ENCODE results near the gene MBOAT7. TPM values are rescaled to one million over a fixed set of nuclear protein-coding genes. Genes with fewer than 3 reads are reported as not detected.
"Not testable (repeated sequence)": the region's sequence is repeated elsewhere in the genome, so short reads cannot be mapped to it uniquely, and the experiment has no call there.

MBOAT7 gene
- 10 to 100 TPM; 49.0 to 52.2 TPM for total RNA-seq

GRCh38 chr19:54189145-54189734 is at the start of gene MBOAT7:
Gene MBOAT7 (minus strand): TSS chr19:54189580. CDS start chr19:54188508, 1,072 bp downstream.
- Mint-ChIP-seq H3K27me3 (no peaks in the 10 kb centered on the region), H3K9me3 (no peaks in the 10 kb centered on the region), H3K36me3 (peaks cover 10% of the 10 kb centered on the region), H3K27ac (peak within 1 kb of the TSS; percentile 97), H3K4me1 (peaks cover 22% of the 10 kb centered on the region), H3K4me3 (peak within 1 kb of the TSS; percentile 93)
- POLR2A ChIA-PET = interaction anchor here (0.6 to 6.7 kb wide), 17 partner anchors 11 to 1465 kb away, joined by 3 to 106 read pairs (median 5); partner anchors contain the start of genes CNOT3, LENG1, LENG8 and RPS9
- ATAC-seq (ENCODE audit: low read depth) = peak; percentile 5
- no peak for DNase-seq

DNA sequence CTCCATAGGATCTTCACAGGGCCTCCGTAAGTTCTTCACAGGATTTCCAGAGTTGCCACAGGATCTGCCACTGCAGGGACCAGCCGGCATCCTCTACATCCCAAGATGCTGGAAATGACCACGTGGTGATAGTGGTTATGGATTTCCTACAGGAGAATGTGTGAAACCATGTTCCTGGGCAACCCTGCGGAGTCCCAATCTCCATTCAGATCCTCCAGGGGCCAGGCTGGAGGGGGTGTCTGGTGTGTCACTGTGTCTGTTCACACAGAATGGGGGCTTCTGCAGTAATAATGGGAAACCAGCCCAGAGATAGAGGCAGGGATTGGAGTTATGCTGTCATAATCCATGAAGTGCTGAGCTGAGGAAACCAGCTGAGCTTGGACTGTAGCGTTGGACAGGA is 44.6 kb upstream of the MBOAT7 start:
- Mint-ChIP-seq H3K27me3 (peaks cover 38% of the 10 kb centered on the region), H3K4me3 (no peak overlapping the region), H3K36me3 (no peaks in the 10 kb centered on the region), H3K27ac (no peak overlapping the region), H3K9me3 (no peaks in the 10 kb centered on the region), H3K4me1 (peaks cover 3% of the 10 kb centered on the region)
- DNase-seq = no peak
- POLR2A ChIA-PET = no interaction called here
- no peak for ATAC-seq (ENCODE audit: low read depth)

DNA sequence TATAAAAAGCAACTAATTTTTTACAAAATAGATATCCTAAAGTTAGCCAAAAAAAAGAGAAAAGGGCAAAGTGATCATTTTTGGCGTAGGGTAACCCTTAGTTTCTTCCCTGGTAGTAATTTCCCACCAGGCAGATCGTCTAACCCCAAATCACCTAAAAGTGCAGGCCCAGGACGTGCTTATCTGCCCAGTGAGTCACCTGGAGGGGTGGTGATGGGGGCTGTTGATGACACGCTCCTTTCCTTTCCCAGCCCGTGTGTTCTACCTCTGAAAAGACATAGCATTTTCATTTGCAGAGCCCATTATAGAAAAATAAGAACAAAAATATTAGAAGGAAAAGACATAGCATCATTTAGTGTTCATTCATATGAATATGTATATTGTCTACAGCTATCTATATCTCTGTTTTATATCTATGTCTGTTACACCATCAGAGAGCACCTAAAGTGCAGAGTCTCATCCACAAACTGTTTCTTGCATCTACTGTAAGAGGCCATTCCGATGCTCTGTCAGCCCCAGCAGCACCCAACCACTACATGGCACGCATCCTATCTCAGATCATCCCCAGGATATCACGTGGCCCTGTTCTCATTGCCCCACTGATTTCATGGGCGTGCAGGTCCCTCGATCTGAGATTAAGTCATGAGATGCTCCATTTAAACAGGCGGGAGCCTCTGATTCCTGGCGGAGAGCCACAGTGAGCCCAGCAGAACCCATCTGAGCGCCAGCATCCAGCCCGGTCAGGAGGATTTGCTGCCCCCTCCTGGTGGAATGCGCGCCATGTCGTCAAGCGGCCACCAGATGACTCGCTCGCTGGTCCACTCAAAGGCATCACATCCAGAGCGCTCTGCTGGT is 41.9 kb upstream of the MBOAT7 start:
- H3K4me1 Mint-ChIP-seq = peaks cover 3% of the 10 kb centered on the region
- H3K4me3 Mint-ChIP-seq = no peak overlapping the region
- ATAC-seq (ENCODE audit: low read depth) = peak; percentile 95
- H3K27ac Mint-ChIP-seq = no peak overlapping the region
- DNase-seq = peak; percentile 87
- H3K9me3 Mint-ChIP-seq = peaks cover 2% of the 10 kb centered on the region
- POLR2A ChIA-PET = no interaction called here
- peaks cover 36% of the 10 kb centered on the region for H3K27me3 Mint-ChIP-seq
- H3K36me3 Mint-ChIP-seq = no peaks in the 10 kb centered on the region

DNA sequence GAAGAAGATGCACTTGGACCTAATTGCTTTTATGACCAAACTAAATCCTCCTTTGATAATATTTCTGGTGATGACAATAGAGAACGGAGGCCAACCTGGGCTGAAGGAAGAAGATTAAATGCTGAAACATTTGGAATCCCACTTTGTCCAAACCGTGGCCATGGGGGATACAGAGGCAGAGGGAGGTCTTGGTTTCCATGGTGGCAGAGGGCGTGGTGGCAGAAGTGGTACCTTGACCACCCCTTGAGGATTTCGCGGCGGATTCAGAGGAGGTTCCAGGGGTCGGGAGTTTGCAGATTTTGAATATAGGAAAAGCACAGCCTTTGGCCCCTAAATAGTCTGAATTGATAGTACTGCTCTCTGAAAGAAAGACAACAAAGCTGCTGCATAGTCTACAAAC is 40.7 kb upstream of the MBOAT7 start:
- Mint-ChIP-seq H3K4me1 (peaks cover 3% of the 10 kb centered on the region), H3K36me3 (no peaks in the 10 kb centered on the region), H3K27ac (no peak overlapping the region), H3K27me3 (peaks cover 40% of the 10 kb centered on the region), H3K4me3 (no peak overlapping the region), H3K9me3 (peaks cover 2% of the 10 kb centered on the region)
- POLR2A ChIA-PET = interaction anchor here (0.7 kb wide), 1 partner anchor 80 kb away, joined by 5 read pairs; no protein-coding TSS in a partner anchor
- ATAC-seq (ENCODE audit: low read depth) (no peak), DNase-seq (no peak)

DNA sequence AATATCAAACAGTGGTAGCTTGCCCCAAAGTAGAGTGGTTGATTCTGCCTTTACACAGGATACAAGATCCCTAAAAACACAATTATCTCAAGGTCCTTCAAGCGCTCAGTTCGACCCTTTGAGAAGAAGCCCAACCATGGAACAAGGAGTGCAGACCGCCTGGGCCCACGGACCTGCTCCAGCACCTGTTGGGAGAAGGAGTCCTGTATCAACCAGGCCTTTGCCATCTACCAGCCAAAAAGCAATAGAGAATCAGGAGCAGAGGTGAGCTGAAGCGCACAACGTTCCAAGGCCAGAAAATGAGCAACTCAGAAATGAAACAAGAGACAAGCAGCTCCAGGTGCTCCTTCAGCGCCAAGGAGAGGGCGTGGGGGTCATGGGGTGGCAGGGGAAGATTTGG is 39.8 kb upstream of the MBOAT7 start:
- Mint-ChIP-seq H3K27ac (no peak overlapping the region), H3K27me3 (peaks cover 34% of the 10 kb centered on the region), H3K4me1 (peaks cover 3% of the 10 kb centered on the region), H3K9me3 (peaks cover 2% of the 10 kb centered on the region), H3K36me3 (no peaks in the 10 kb centered on the region), H3K4me3 (no peak overlapping the region)
- DNase-seq (no peak), ATAC-seq (ENCODE audit: low read depth) (no peak)
- POLR2A ChIA-PET = interaction anchor here (0.7 kb wide), 1 partner anchor 242 kb away, joined by 4 read pairs; no protein-coding TSS in a partner anchor

- not testable (repeated sequence) for H3K27ac Mint-ChIP-seq
These were observed 35.2 kb upstream of the MBOAT7 start for GRCh38 chr19:54224619-54225018.

DNA sequence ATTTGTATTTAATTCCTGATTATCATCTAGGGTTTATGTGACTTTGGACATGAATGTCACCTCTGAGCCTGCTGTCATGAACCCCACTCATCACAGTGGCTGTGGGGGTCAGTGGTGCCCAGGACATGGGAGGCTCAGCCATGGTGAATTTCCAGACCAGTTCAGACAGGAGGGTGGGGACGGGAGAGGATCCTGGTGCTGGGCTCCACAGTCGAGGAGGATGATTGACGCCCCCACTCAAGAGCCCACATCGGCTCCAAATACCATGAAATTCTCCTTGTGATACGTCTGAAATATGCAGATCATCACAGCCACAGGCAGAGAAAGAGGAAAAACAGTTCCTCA is 34.5 kb upstream of the MBOAT7 start:
- ATAC-seq (ENCODE audit: low read depth); DNase-seq; POLR2A ChIA-PET; H3K4me1 Mint-ChIP-seq; H3K36me3 Mint-ChIP-seq; H3K9me3 Mint-ChIP-seq; H3K4me3 Mint-ChIP-seq; H3K27ac Mint-ChIP-seq: not testable (repeated sequence)
- peaks cover 22% of the 10 kb centered on the region for H3K27me3 Mint-ChIP-seq

More at GRCh38 chr19:54224619-54225018, 35.2 kb upstream of the MBOAT7 start:
- not testable (repeated sequence) for H3K4me1 Mint-ChIP-seq; H3K9me3 Mint-ChIP-seq; DNase-seq; H3K4me3 Mint-ChIP-seq; H3K36me3 Mint-ChIP-seq; ATAC-seq (ENCODE audit: low read depth)
- H3K27me3 Mint-ChIP-seq = peaks cover 24% of the 10 kb centered on the region
- POLR2A ChIA-PET = interaction anchor here (1.0 kb wide), 1 partner anchor 34 kb away, joined by 3 read pairs; no protein-coding TSS in a partner anchor

DNA sequence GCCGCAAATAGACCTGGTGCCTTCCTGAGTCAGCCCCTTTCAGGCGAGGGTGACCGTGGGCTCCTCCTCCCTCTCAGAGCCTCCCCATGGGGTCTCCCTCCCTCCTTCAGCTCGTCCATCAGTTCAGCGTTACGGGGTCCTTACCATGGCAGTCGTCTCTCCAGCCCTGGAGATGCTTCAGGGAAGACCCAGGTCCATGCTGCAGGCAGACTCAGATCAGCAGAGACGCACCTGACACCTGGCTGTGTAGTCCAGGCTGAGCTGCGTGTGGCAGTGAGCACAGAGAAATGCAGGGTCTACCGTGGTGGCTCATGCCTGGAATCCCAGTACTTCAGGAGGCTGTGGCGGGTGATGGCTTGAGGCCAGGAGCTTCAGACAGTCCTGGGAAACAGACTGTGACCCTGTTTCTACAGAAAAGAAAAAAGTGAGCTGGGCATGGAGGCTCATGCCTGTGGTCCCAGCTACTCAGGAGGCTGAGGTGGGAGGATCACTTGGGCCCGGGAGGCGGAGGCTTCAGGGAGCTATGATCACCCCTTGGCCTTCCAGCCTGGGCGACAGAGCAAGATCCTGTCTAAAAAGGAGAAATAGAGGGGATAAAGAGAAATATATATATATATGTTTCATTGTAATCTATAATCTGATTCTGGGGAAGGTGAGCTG is 34.0 kb upstream of the MBOAT7 start:
- POLR2A ChIA-PET; H3K4me3 Mint-ChIP-seq; ATAC-seq (ENCODE audit: low read depth); H3K36me3 Mint-ChIP-seq; H3K27ac Mint-ChIP-seq; DNase-seq; H3K4me1 Mint-ChIP-seq; H3K9me3 Mint-ChIP-seq: not testable (repeated sequence)
- H3K27me3 Mint-ChIP-seq = peaks cover 22% of the 10 kb centered on the region

DNA sequence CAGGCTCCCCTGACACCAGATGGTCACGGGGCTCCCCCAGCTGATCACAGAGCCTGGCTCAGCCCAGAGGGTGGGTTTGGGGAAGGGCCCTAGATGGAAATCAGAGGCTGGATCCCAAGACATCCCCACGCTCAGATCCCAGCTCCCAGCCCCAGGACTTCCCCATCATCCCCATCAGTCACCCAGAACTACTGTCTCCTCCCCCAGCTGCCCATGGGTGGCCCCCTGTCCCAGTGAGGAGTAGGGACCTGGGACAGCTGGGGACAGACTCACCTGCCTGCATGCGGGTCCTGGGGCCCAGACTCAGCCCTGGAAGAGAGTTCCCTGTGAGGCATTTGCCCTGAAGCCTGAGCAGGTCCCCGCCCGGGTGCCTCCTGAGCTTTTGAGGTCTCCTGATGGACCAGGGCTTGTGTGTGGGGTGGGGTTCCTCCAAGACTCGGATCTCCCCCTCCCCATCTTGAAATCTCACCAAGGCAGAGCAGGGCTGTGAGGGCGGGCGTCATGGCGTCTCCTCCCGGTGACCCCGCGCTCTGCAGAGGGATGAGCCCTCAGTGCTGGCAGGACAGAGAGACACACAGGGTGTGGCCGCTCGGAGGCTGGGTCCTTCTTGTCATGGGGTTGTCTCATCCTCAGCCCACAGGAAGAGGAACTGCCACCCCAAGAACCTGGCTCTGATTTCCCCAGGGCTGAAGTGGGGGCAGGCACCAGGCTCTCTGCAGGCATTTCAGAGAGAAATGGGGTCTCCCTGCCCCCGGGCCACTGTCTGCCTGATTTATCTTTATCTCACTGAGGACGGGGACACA is 33.3 kb upstream of the MBOAT7 start, which contains the start of gene LILRB3:
Gene LILRB3, minus strand, starts transcription at position 534 of the 803 bp plus-strand sequence. Its CDS starts 31 bp downstream, at position 503.
- ATAC-seq (ENCODE audit: low read depth) = peak; percentile 26
- H3K4me3 Mint-ChIP-seq, H3K9me3 Mint-ChIP-seq, DNase-seq, H3K27ac Mint-ChIP-seq, H3K4me1 Mint-ChIP-seq, H3K36me3 Mint-ChIP-seq, POLR2A ChIA-PET: not testable (repeated sequence)
- H3K27me3 Mint-ChIP-seq = peaks cover 17% of the 10 kb centered on the region

GRCh38 chr19:54221947-54222346 is 32.6 kb upstream of the MBOAT7 start:
- H3K9me3 Mint-ChIP-seq; H3K4me3 Mint-ChIP-seq; H3K36me3 Mint-ChIP-seq; ATAC-seq (ENCODE audit: low read depth); H3K4me1 Mint-ChIP-seq; H3K27ac Mint-ChIP-seq; POLR2A ChIA-PET; DNase-seq: not testable (repeated sequence)
- H3K27me3 Mint-ChIP-seq = peaks cover 16% of the 10 kb centered on the region

- H3K9me3 Mint-ChIP-seq; H3K27me3 Mint-ChIP-seq; H3K4me3 Mint-ChIP-seq; POLR2A ChIA-PET; H3K27ac Mint-ChIP-seq; H3K36me3 Mint-ChIP-seq; ATAC-seq (ENCODE audit: low read depth); DNase-seq; H3K4me1 Mint-ChIP-seq: not testable (repeated sequence)
These were observed 30.3 kb upstream of the MBOAT7 start for GRCh38 chr19:54219702-54220101.

GRCh38 chr19:54218960-54219661 is 29.7 kb upstream of the MBOAT7 start:
- POLR2A ChIA-PET = no interaction called here
- Mint-ChIP-seq H3K9me3 (no peaks in the 10 kb centered on the region), H3K27ac (no peak overlapping the region)

More at GRCh38 chr19:54218960-54219661, 29.7 kb upstream of the MBOAT7 start:
- H3K4me3 Mint-ChIP-seq = no peak overlapping the region
- ATAC-seq (ENCODE audit: low read depth) = no peak
- peaks cover 1% of the 10 kb centered on the region for H3K36me3 Mint-ChIP-seq
- H3K4me1 Mint-ChIP-seq = peaks cover 5% of the 10 kb centered on the region
- no peak for DNase-seq
- peaks cover 7% of the 10 kb centered on the region for H3K27me3 Mint-ChIP-seq

Measured in activated naive CD8-positive, alpha-beta T cell treated with anti-CD3 and anti-CD28 coated beads, Interleukin-2, amount 10 ng/mL, durations not matched to agents 7 days and 5 days (primary cell).